HG03354 (cell line): Measurements from ENCODE around the gene CIAO2B.
A peak's percentile ranks its signal among the peaks of the same experiment; 100 is the strongest.
"Not testable (repeated sequence)": the region's sequence is repeated elsewhere in the genome, so short reads cannot be mapped to it uniquely, and the experiment has no call there.

Source experiments
- ATAC-seq: cut with Tn5 transposase; IDR thresholded peaks from one replicate; pipeline ENCODE4 v1.9.1; 2021; ENCODE audit warnings: mild to moderate bottlenecking; ENCODE audit not compliant: unreplicated experiment, poor library complexity, severe bottlenecking

CIAO2B gene

GRCh38 chr16:66943426-66944053 lies 9.3 kb upstream of the CIAO2B start:
- no peak for ATAC-seq

GRCh38 chr16:66942981-66943380 lies 8.8 kb upstream of the CIAO2B start:
- no peak for ATAC-seq

GRCh38 chr16:66940236-66940635 lies 6.0 kb upstream of the CIAO2B start:
- no peak for ATAC-seq

GRCh38 chr16:66939366-66939765 lies 5.2 kb upstream of the CIAO2B start:
- ATAC-seq = no peak

GRCh38 chr16:66937725-66938337 lies 3.6 kb upstream of the CIAO2B start:
- no peak for ATAC-seq

GRCh38 chr16:66936889-66937554 lies 2.8 kb upstream of the CIAO2B start:
- no peak for ATAC-seq

GRCh38 chr16:66936462-66936861 lies 2.3 kb upstream of the CIAO2B start:
- no peak for ATAC-seq

- ATAC-seq = no peak
These were observed 1.3 kb upstream of the CIAO2B start, which contains the start of gene CES2 for GRCh38 chr16:66935314-66936011. Gene CES2 (plus strand): TSS chr16:66935516. CDS start chr16:66935636, 120 bp downstream.

- not testable (repeated sequence) for ATAC-seq
These were observed 674 bp upstream of the CIAO2B start for GRCh38 chr16:66934839-66935313.

GRCh38 chr16:66933776-66934137 lies 445 bp downstream of the CIAO2B start:
- ATAC-seq = peak; percentile 21

GRCh38 chr16:66932076-66932475 lies 2.1 kb downstream of the CIAO2B start:
- no peak for ATAC-seq

GRCh38 chr16:66931665-66932064 lies 2.5 kb downstream of the CIAO2B start:
- no peak for ATAC-seq

- ATAC-seq = no peak
These were observed 4.0 kb downstream of the CIAO2B start for GRCh38 chr16:66930189-66930588.

GRCh38 chr16:66928702-66929388 lies 5.4 kb downstream of the CIAO2B start:
- no peak for ATAC-seq

- no peak for ATAC-seq
These were observed 6.1 kb downstream of the CIAO2B start for GRCh38 chr16:66927918-66928649.

- peak; percentile 44 for ATAC-seq
These were observed 7.2 kb downstream of the CIAO2B start for GRCh38 chr16:66926961-66927436.

GRCh38 chr16:66926171-66926947 lies 7.8 kb downstream of the CIAO2B start:
- no peak for ATAC-seq

- peak; percentile 20 for ATAC-seq
These were observed 8.8 kb downstream of the CIAO2B start, which contains the start of gene RRAD for GRCh38 chr16:66925322-66925840. Gene RRAD (minus strand): TSS chr16:66925535. CDS start chr16:66925179, 356 bp downstream.
